Left lung (tissue), 8 donors: ENCODE results near the gene OR14K1. TPM values are rescaled to one million over a fixed set of nuclear protein-coding genes. Genes with fewer than 3 reads are reported as not detected.

Experiments
- polyA plus RNA-seq, 6 donors: library from polyadenylated mRNA; unstranded; fragments of 120-200 nt; gene quantifications; one replicate each; pipeline ENCODE4 v1.2.1, GENCODE V29; 2013; ENCODE audit not compliant: insufficient read length in 6 of 6
- total RNA-seq, 2 donors: library from RNA; stranded (reverse); fragmentation: NEBNext Ultra II Directional; extraction: Animal tissue kit (Norgen Biotek cat#: 25700); gene quantifications; one replicate each; pipeline ENCODE4 v1.2.1, GENCODE V29; 2021
- donor health status: DM: no; HTN: yes; CAD: no.
- donor health status: DM: no; HTN: no; CAD: no.

OR14K1 gene
- total and polyA plus RNA-seq, 8 donors, result not detected

Other genes with a start within 250 kb of the OR14K1 start
- gene OR2C3, start 202.2 kb upstream of the OR14K1 start, total RNA-seq, result not detected
- gene OR2C3, start 202.2 kb upstream of the OR14K1 start, polyA plus RNA-seq, result under 1 TPM; 0.03 to 0.09 (median 0.04) TPM
- gene GCSAML, start 189.5 kb upstream of the OR14K1 start, total RNA-seq, result under 1 TPM; 0.32 to 0.84 TPM
- under 1 TPM; 0.17 to 0.58 (median 0.34) TPM for gene GCSAML, start 189.5 kb upstream of the OR14K1 start, polyA plus RNA-seq
- not detected for gene OR2G2, start 150.3 kb upstream of the OR14K1 start, total RNA-seq
- not detected for gene OR2G2, start 150.3 kb upstream of the OR14K1 start, polyA plus RNA-seq
- gene OR2G3, start 133.0 kb upstream of the OR14K1 start, total RNA-seq, result not detected
- not detected for gene OR2G3, start 133.0 kb upstream of the OR14K1 start, polyA plus RNA-seq
- not detected for gene OR13G1, start 58.9 kb upstream of the OR14K1 start, total RNA-seq
- not detected for gene OR13G1, start 58.9 kb upstream of the OR14K1 start, polyA plus RNA-seq
- gene OR6F1, start 22.0 kb upstream of the OR14K1 start, total RNA-seq, result not detected
- not detected for gene OR6F1, start 22.0 kb upstream of the OR14K1 start, polyA plus RNA-seq
- gene OR14A2, start 9.5 kb downstream of the OR14K1 start, total RNA-seq, result not detected
- gene OR14A2, start 9.5 kb downstream of the OR14K1 start, polyA plus RNA-seq, result not detected
- not detected for gene OR1C1, start 21.9 kb downstream of the OR14K1 start, total RNA-seq
- gene OR1C1, start 21.9 kb downstream of the OR14K1 start, polyA plus RNA-seq, result under 1 TPM in 2 of 6 donors, not detected in 4; 0.04 to 0.15 TPM
- not detected for gene OR14A16, start 85.5 kb downstream of the OR14K1 start, total RNA-seq
- gene OR14A16, start 85.5 kb downstream of the OR14K1 start, polyA plus RNA-seq, result not detected
- not detected for gene OR11L1, start 103.3 kb downstream of the OR14K1 start, total RNA-seq
- gene OR11L1, start 103.3 kb downstream of the OR14K1 start, polyA plus RNA-seq, result not detected
- gene TRIM58, start 118.6 kb downstream of the OR14K1 start, total RNA-seq, result 1 to 10 TPM; 3.8 to 4.8 TPM
- 1 to 10 TPM; 1.6 to 4.2 (median 3.5) TPM for gene TRIM58, start 118.6 kb downstream of the OR14K1 start, polyA plus RNA-seq
- 1 to 10 TPM in 1 of 2 donors, not detected in 1; 2.1 TPM for gene OR2W3, start 157.0 kb downstream of the OR14K1 start, total RNA-seq
- gene OR2W3, start 157.0 kb downstream of the OR14K1 start, polyA plus RNA-seq, result under 1 TPM; 0.24 to 0.98 (median 0.44) TPM
- not detected for gene OR2T8, start 181.6 kb downstream of the OR14K1 start, total RNA-seq
- gene OR2T8, start 181.6 kb downstream of the OR14K1 start, polyA plus RNA-seq, result not detected
- not detected for gene OR2AJ1, start 186.3 kb downstream of the OR14K1 start, total RNA-seq
- not detected for gene OR2AJ1, start 186.3 kb downstream of the OR14K1 start, polyA plus RNA-seq
- not detected for gene OR2L8, start 210.2 kb downstream of the OR14K1 start, total RNA-seq
- not detected for gene OR2L8, start 210.2 kb downstream of the OR14K1 start, polyA plus RNA-seq
- not detected for gene OR2AK2, start 226.6 kb downstream of the OR14K1 start, total RNA-seq
- not detected for gene OR2AK2, start 226.6 kb downstream of the OR14K1 start, polyA plus RNA-seq